K562 (cell line): ENCODE results near the gene KRAS. TPM values are rescaled to one million over a fixed set of nuclear protein-coding genes. Genes with fewer than 3 reads are reported as not detected.

Experiments
- DMBX1 ChIP-seq: fragments of 250-450 bp; sonication (Bioruptor Pico); IDR thresholded peaks from 2 replicates; pipeline ENCODE4 v1.8.0; 2022; ENCODE audit warnings: inconsistent platforms, mild to moderate bottlenecking, moderate library complexity, borderline replicate concordance
- EP400 ChIP-seq: fragments of 450-650 bp; IDR thresholded peaks from 2 replicates; pipeline ENCODE4 v1.6.1; 2017; ENCODE audit warnings: antibody characterized with exemption, mild to moderate bottlenecking, moderate library complexity
- JUND ChIP-seq, 2 experiments: IDR thresholded peaks; 2 replicates in 1 of 2; 3 replicates in 1 of 2; pipeline ENCODE4 v1.6.1; 2011; ENCODE audit warnings: borderline replicate concordance in 2 of 2, low read depth in 2 of 2, low read length in 2 of 2, improper control_type of control experiment in 1 of 2, missing biosample characterization in 1 of 2, missing genetic modification characterization in 1 of 2, missing genetic modification reagents in 1 of 2
- POLR3G ChIP-seq: IDR thresholded peaks from 2 replicates; pipeline ENCODE4 v1.6.1; 2011; ENCODE audit not compliant: insufficient read length, insufficient replicate concordance; ENCODE audit errors: extremely low read depth
- RAD21 ChIP-seq, 2 experiments: fragments of 250-450 bp in 1 of 2; fragments of 450-650 bp in 1 of 2; sonication (Bioruptor Pico) in 1 of 2; formaldehyde crosslinking in 1 of 2; IDR thresholded peaks in 1 of 2; conservative IDR thresholded peaks in 1 of 2; 2 replicates each; pipeline versions ENCODE4 v1.4.0 to v1.8.0; 2020 to 2022; ENCODE audit warnings: mild to moderate bottlenecking in 2 of 2, moderate library complexity in 1 of 2
- RBM14 ChIP-seq: fragments of 200-400 bp; formaldehyde crosslinking; IDR thresholded peaks from 2 replicates; pipeline ENCODE4 v1.6.1; 2018; ENCODE audit warnings: low read depth, mild to moderate bottlenecking, low read length, moderate library complexity, borderline replicate concordance; ENCODE audit not compliant: insufficient read depth
- ZNF24 ChIP-seq: fragments of 450-650 bp; IDR thresholded peaks from 2 replicates; pipeline ENCODE4 v1.6.1; 2016
- polyA plus RNA-seq, 8 experiments: library from polyadenylated mRNA; depleted of rRNA in 4 of 8; stranded (reverse) in 5 of 8; unstranded in 3 of 8; fragments of >200 nt; fragmentation: Nextera tagmentation in 2 of 8; fragmentation: Illumina TruSeq in 1 of 8; extraction: Ambion mirVana in 2 of 8; extraction: Trizol in 1 of 8; gene quantifications; 2 replicates each; pipeline versions ENCODE4 v1.2.1 to v1.2.3, GENCODE V29; 2011 to 2014; ENCODE audit warnings: inconsistent platforms in 1 of 8, missing spikeins in 1 of 8
- total RNA-seq, 7 experiments: library from RNA; depleted of rRNA in 6 of 7; stranded (reverse); fragments of >200 nt in 6 of 7; fragmentation: Illumina TruSeq in 2 of 7; extraction: Trizol in 2 of 7; gene quantifications; 2 replicates each; pipeline versions ENCODE4 v1.2.1 to v1.2.3, GENCODE V29; 2011 to 2021; ENCODE audit warnings: low replicate concordance in 1 of 7
- TF ChIP-seq, protein P1 (sequence below): sonication (generic); formaldehyde crosslinking; IDR thresholded peaks from 2 replicates; pipeline ENCODE4 v1.8.1; 2023; ENCODE audit warnings: mild to moderate bottlenecking, missing genetic modification reagents
- TF ChIP-seq, protein P2 (sequence below), 2 experiments: fragments of 450-650 bp in 1 of 2; sonication (generic) in 1 of 2; formaldehyde crosslinking in 1 of 2; IDR thresholded peaks; 2 replicates each; pipeline versions ENCODE4 v1.7.1 to v1.9.0; 2016 to 2022; ENCODE audit warnings: inconsistent platforms in 1 of 2, mild to moderate bottlenecking in 1 of 2, missing genetic modification reagents in 1 of 2
- TF ChIP-seq, protein P3 (sequence below): fragments of 250-450 bp; sonication (Bioruptor Pico); IDR thresholded peaks from 2 replicates; pipeline ENCODE4 v1.8.0; 2022; ENCODE audit warnings: inconsistent platforms, mild to moderate bottlenecking, moderate library complexity, borderline replicate concordance

Gene KRAS
- total and polyA plus RNA-seq, 9 of the 15 experiments (the other 6 are each of a cell fraction or from before 2014, with no cell fraction given): 7.2 to 21.2 (median 12.7) TPM

DNA sequence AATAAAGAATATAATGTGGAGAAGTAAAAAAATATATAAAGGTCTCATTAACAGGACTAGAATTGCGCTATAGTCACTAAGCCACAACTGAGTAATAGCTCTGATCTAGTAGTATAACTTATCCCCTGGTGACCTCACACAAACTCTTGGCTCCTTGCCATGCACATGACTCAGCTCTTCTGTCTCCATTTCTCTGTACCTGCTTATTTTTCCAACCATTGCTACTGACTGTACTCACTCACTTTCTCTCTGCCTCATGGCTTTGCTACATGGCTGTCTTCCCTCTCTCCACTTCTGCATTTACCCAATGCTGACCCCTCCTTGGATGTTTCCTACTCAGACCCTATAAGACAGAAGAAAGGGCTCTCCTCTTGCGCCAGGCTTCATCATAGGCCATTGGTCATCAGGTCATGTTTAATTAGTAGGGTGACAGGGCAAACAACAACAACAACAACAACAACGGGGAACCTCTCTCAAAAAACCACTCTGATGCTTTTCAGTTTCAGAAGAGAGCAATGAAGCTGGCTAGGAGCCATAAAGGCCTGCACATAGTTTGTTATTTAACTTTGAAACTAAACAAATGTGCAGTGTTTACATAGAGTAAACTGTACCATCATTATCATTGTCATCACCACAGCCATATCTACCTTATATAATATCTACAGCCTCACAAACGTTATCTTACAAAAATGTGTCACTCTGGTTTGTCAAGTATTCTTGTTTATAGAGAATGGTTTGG lies 25.6 kb upstream of the KRAS start (continued):
- TF ChIP-seq, protein P1, sequence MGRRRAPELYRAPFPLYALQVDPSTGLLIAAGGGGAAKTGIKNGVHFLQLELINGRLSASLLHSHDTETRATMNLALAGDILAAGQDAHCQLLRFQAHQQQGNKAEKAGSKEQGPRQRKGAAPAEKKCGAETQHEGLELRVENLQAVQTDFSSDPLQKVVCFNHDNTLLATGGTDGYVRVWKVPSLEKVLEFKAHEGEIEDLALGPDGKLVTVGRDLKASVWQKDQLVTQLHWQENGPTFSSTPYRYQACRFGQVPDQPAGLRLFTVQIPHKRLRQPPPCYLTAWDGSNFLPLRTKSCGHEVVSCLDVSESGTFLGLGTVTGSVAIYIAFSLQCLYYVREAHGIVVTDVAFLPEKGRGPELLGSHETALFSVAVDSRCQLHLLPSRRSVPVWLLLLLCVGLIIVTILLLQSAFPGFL (CRISPR knock-in tag): no peak
- TF ChIP-seq, protein P2, sequence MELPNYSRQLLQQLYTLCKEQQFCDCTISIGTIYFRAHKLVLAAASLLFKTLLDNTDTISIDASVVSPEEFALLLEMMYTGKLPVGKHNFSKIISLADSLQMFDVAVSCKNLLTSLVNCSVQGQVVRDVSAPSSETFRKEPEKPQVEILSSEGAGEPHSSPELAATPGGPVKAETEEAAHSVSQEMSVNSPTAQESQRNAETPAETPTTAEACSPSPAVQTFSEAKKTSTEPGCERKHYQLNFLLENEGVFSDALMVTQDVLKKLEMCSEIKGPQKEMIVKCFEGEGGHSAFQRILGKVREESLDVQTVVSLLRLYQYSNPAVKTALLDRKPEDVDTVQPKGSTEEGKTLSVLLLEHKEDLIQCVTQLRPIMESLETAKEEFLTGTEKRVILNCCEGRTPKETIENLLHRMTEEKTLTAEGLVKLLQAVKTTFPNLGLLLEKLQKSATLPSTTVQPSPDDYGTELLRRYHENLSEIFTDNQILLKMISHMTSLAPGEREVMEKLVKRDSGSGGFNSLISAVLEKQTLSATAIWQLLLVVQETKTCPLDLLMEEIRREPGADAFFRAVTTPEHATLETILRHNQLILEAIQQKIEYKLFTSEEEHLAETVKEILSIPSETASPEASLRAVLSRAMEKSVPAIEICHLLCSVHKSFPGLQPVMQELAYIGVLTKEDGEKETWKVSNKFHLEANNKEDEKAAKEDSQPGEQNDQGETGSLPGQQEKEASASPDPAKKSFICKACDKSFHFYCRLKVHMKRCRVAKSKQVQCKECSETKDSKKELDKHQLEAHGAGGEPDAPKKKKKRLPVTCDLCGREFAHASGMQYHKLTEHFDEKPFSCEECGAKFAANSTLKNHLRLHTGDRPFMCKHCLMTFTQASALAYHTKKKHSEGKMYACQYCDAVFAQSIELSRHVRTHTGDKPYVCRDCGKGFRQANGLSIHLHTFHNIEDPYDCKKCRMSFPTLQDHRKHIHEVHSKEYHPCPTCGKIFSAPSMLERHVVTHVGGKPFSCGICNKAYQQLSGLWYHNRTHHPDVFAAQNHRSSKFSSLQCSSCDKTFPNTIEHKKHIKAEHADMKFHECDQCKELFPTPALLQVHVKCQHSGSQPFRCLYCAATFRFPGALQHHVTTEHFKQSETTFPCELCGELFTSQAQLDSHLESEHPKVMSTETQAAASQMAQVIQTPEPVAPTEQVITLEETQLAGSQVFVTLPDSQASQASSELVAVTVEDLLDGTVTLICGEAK (IDR thresholded peaks at IDR 0.05): no peak
- TF ChIP-seq, protein P2 (CRISPR knock-in tag; IDR thresholded peaks at IDR 0.05): no peak
- peak; percentile 65 for TF ChIP-seq EP400
- no peak for TF ChIP-seq ZNF24
- TF ChIP-seq POLR3G: no peak
- no peak for TF ChIP-seq RBM14
- peak; percentile 85 for TF ChIP-seq JUND (IDR thresholded peaks at IDR 0.05; ENCODE audit: borderline replicate concordance, low read depth, low read length)
- TF ChIP-seq JUND (tag; IDR thresholded peaks at IDR 0.05; ENCODE audit: borderline replicate concordance, low read depth, low read length): peak; percentile 88; the same call in 2 of the 3 replicates
- no peak for TF ChIP-seq DMBX1 (CRISPR knock-in tag)
- TF ChIP-seq, protein P3, sequence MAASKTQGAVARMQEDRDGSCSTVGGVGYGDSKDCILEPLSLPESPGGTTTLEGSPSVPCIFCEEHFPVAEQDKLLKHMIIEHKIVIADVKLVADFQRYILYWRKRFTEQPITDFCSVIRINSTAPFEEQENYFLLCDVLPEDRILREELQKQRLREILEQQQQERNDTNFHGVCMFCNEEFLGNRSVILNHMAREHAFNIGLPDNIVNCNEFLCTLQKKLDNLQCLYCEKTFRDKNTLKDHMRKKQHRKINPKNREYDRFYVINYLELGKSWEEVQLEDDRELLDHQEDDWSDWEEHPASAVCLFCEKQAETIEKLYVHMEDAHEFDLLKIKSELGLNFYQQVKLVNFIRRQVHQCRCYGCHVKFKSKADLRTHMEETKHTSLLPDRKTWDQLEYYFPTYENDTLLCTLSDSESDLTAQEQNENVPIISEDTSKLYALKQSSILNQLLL (CRISPR knock-in tag): no peak
- TF ChIP-seq RAD21 (CRISPR knock-in tag; conservative IDR thresholded peaks at IDR 0.05 in 1 of 2, IDR thresholded peaks at IDR 0.05 in 1 of 2): no peak
